Fibroblast of skin of left biceps (primary cell): ENCODE data around the gene ZCRB1.

ENCODE experiments used
- DNase-seq, 2 experiments: peaks; one replicate each; pipeline ENCODE4 v3.0.0-alpha.2; 2013; ENCODE audit warnings: low read depth in 2 of 2

The ZCRB1 gene

DNA sequence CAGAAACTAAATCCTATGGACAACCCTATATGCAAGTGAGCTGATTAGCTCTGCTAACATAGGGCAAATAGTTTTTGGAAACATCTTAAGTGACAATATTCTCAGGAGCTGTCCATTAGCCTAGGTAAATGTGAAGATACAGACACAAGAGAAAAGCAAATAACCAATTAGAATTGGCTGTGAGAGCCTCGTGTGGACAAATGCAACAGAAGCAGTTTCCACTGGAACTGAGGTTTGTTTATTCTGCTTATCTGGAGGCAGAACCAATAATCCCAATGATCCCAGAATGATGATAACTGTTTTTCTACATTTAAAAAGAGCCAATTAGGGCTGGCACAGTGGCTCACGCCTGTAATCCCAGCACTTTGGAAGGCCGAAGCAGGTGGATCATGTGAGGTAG lies 44.6 kb downstream of the ZCRB1 start:
- no peak for DNase-seq

DNA sequence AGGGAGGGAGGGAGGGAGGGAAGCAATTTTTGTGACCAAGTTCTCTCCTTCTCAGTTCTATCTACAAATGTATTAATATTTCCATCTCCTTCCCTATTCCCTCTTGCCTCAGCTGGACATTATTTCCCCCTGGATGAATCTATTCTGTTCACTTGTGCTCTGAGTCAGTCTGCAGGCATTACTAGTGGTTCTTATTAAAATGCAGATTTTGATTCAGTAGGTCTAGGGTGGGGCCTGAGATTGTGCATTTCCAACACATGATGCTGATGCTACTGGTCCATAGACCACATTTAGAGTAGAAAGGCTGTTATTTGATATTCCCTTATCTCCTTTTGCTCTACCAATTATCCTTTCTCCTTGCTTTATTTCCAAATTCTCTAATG lies 47.8 kb downstream of the ZCRB1 start:
- no peak for DNase-seq

DNA sequence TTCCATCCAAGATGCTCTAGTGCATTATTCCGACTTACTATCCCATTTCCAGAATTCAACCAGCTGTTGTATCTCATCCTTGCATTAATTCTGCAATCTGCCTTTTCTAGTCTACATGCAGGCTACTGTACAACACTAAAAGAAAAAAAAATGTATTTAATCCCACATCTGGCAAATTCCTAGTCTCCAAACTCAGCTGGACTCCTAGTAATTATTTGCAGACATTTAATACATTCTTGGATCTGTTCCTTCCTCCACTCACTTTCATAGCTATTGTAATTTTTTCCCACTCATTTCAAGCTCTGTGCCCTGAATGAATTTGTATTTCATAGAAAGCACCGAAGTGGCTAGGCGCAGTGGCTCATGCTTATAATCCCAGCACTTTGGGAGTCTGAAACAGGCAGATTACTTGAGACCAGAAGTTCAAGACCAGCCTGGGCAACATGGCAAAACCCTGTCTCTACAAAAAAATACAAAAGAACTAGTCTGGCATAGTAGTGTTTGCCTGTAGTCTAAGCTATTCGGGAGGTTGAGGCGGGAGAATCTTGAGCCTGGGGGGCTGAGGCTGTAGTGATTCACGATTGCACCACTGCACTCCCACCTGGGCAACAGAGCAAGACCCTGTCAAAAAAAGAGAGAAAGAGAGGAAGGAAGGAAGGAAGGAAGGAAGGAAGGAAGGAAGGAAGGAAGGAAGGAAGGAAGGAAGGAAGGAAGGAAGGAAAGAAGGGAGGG lies 48.3 kb downstream of the ZCRB1 start:
- peak; percentile 7 to 10 for DNase-seq

DNA sequence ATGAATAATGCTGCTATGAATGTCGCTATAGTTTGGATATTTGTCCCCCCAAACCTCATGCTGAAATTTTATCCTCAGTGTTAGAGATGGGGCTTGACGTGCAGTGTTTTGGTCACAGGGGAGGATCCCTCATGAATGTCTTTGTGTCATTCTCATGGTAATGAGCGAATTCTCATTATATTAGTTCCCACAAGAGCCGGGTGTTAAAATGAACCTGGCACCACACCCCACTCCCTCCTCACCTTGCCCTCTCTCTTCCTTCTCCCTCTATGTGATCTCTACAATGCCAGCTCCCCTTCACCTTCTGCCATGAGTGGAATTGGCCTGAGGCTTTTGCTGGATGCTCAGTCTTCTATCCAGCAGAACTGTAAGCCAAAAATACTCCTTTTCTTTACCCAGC lies 50.4 kb downstream of the ZCRB1 start:
- no peak for DNase-seq

DNA sequence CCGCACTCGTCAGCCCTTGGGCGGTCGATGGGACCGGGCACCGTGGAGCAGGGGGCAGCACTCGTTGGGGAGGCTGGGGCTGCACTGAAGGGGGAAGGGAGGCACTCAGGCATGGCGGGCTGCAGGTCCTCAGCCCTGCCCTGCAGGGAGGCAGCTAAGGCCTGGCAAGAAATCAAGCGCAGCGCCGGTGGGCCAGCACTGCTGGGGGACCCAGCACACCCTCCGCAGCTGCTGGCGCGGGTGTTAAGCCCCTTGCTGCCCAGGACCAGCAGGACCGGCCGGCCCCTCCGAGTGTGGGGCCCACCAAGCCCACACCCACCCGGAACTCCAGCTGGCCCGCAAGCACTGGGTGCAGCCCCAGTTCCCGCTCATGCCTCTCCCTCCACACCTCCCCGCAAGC lies 52.2 kb downstream of the ZCRB1 start:
- DNase-seq = no peak

DNA sequence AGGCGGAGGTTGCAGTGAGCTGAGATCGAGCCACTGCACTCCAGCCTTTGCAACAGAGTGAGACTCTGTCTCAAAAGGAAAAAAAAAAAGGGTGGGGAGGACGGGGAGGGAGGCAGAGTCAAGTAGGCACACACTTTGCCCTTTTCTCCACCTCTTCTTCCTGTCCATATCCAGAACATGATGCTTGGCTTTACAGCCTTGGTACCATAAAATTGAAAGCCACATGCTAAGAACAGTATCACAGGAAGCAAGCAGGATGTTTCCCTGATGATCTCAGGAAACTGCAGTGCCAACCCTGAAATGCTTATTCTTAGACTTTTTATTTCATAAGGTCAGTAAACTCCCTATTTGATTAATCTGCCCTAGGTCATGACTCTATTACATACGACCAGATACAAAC lies 55.3 kb downstream of the ZCRB1 start:
- no peak for DNase-seq

DNA sequence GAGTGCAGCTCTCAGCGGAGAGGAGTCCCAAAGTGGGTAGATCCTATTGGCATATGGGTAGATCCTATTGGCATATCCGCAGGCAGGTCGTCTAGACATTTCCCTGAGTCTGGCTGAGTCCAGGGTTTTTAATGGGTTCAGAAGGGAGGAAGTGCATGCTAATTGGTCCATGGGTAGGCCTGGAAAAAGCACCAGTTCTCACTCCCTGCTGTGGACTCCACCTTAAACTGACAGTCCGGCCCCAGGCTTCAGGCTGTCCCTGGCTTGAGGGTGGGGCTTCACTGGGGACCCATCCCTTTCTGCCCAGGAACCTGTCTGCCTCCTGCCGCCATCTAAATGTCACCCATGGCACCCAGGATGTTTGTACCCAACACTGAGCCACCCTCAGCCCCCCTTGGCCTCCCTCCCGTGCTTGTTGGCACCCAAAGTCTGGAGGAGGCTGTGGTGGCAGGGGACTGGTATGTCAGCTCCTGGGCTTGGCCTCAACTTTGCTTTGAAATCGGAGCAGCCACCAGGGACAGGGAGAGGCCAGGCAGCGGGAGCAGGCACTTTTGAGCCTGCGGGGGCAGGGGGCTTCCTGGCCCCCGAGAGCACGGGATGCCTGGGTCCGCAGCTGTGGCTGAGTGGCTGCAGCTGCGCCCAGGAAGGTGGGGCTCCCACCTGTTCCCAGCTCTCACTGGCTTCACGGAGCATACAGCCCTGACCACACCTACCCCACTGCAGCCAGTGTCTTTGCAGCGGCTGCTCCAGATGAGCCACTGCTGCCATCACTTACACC lies 58.3 kb downstream of the ZCRB1 start:
- DNase-seq = no peak

DNA sequence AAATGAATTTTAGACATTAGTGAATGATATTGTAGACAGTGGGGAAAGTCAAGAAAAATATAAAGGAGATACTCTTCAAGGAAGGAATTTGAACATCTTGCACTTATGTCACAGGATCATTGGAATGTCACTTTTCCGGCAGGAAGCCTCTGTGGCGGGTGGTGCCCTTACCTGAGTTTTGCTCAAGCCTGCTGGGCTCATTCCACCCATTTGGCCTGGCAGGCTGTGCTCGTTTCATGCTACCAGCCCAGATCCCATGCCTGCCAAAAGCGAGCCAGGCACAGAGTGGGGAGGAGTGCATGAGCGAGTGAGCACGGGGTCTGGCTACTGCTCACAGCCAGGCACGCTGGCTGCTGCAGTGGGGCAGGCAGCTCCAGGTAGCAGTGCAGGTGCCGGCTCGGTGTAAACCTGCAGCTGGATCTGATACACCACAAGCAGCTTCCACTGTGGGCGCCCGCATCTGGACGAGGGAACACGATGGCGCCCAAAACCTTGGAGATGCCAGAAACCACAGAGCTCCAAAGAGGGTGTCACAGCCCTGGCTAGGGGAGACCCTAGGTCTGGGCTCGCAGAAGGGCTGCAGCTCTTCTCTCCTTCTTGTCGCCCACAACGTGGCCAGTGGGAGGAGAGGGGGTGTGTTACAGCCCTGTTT lies 59.2 kb downstream of the ZCRB1 start:
- no peak for DNase-seq

DNA sequence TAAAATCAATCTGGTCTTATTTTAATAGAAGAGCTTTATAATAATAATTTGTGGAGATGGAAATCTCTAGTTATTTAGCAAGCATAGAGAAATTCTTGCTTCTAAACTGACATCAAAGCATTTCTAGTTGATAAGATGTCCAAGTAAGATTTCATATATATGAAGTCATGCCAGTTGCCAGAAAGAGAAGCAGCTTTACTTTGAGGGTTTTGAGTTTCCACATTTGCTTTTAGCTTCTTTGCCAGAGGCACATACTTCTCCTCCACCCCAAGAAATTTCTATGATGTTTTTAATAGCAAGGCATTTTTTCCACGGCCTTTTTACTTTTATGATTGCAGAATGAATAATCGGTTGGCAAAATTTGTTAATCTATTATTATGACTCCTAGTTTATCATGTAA lies 63.6 kb downstream of the ZCRB1 start:
- no peak for DNase-seq
